Effector CD8-positive, alpha-beta T cell (primary cell): ENCODE measurements around the gene UFC1.

Experiments used
- DNase-seq: peaks from one replicate; lab custom pipeline; 2025; lab: John Stamatoyannopoulos, UW

UFC1 gene

DNA sequence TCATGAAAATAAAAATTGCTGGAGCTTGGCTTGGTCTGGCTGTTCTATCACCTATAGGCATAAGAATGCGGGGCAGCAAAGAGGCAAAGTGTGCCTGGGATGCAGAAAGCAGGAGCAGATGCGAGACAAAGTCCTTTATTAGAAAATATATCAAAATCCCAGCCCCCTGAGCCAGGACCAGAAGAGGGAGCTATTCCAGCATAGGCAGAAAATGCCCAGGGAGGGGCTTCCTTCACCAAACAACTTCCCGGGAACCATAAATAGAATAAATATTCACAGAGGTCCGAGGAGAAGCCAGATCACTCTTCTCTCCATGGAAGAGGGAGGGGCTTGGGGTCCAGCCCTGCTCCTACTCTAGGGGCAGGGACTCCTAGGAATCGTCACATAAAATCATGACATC lies 17.4 kb downstream of the UFC1 start:
- DNase-seq: no peak

DNA sequence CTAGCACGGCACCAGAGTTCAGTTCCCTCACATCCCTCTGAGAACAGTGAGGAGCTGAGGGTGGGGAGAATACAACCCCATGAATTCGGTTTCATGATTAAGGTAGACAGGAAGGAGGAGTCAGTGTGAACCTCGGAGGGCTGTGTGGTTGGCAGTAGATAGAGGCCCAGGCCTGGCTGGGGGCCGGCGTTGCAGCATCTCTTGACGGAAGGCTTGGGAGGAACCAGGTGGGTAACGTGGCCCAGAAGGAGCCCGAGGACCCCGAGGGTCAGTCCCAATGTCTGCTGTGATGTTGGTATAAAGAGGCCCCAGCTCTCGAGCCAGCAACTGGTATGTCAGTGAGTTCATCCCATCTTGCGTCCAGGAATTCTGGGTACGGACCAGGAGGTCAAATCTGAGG lies 17.9 kb downstream of the UFC1 start:
- no peak for DNase-seq

DNA sequence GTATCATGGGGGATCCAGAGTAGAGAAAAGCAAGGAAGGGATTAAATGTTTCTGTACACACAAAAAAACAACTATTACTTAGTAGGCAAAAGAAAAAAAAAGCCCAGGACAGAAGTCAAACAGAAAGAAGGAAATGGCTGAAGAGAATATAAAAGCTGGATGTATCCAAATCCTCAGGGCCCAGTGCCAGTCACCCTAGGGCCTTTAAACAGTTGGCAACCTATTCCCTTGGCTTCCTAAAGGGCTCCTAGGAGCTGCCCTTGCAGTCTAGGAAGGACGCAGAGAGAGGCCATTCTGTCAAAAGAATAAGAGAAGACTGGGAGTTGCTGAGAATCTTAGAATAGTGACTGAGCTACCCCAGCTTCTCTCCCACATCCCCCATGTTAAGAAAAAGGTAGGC lies 18.6 kb downstream of the UFC1 start:
- DNase-seq: no peak

DNA sequence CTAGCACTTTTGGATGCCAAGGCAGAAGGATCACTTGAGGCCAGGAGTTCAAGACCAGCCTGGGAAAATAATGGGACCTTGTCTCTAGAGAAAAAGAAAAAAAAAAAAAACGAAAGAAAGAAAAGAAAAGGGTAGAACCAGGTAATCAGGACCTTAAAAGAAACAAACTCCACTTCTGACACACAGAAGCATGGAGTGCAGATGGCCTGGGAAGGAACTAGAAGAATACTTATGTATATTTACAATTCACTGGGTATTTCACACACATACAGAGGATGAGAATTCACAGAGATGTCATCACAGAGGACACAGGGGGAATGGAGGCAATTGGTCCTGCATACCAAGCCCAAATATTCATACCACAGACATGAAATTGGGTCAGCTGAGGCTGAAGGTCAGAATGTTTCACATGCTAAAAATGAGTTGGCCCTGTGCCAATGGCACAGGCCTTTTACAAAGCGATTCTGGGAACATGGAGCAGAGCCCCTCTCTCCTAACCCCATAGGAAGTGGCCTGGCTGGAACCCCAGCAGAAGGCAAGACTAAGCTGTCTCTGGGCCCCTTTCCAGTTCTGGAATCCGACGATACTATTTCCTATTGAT lies 19.1 kb downstream of the UFC1 start:
- no peak for DNase-seq

DNA sequence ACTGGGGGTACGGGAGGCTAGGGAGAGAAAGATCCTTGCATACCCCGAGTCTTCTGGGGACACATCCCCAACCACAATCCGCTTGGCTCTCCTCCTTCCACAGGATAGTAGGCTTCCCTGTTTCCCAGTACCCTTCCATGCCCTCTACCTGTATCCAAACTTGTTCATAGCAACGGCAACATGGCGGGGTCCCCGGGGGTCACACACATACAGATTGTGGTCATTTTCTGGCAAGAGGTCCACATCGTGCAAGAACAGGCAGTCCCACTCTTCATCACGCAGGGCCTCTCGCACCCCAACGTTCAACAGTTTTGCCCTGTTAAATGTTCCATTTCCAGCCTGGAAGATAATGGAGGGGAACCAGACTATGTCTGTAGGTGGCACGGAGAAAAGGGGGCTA lies 19.9 kb downstream of the UFC1 start:
- DNase-seq: no peak

DNA sequence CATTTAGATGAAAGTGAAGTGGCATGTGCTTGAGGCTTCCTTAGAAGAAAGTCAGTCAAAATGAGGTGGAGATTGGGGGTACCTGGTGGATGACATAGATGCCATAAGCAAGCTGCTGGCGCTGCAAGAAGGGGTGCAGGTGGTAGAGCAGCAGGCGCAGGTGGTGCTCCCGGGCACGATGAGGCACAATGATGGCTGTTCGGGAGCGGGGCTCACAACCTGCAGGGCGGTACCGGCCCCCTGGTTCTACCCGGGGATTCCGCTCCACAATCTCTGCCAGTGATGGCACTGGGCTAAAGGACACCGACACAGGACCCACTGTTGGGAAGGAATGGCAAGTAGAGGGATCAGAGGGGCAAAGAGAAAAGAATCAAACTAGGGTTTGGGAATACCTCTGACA lies 21.1 kb downstream of the UFC1 start:
- DNase-seq: no peak

DNA sequence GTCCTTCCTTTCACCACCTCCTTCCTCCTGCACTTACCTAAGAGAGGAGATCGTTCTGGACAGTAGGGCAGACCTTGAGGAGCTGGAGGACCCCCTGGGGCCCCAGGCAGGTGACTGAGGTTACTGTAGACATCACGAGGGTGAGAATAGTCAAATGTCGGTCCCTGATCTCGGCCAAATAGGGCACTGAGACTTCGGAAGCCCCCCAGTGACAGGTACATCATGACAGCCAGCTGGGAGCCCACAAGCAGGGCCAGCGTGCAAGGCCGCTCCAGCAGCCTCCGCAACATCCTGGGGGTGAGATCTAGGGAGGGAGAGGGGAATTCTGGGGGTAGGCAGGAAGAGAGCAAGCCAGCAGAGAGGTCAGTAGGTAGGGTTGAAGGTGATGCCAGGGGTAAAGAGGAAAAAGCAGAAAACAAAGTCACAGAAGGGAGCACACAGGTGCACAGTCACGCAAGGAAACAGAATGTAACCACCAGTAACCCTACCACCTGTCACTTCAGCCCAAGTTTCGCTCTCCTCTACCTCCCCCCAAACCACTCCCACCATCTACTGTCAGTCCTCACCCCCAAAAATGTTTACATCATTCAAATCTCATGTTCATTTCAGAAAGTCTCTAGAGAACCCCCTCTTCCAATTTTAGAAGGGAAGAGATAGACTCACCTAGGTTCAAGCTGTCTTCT lies 22.1 kb downstream of the UFC1 start:
- no peak for DNase-seq

DNA sequence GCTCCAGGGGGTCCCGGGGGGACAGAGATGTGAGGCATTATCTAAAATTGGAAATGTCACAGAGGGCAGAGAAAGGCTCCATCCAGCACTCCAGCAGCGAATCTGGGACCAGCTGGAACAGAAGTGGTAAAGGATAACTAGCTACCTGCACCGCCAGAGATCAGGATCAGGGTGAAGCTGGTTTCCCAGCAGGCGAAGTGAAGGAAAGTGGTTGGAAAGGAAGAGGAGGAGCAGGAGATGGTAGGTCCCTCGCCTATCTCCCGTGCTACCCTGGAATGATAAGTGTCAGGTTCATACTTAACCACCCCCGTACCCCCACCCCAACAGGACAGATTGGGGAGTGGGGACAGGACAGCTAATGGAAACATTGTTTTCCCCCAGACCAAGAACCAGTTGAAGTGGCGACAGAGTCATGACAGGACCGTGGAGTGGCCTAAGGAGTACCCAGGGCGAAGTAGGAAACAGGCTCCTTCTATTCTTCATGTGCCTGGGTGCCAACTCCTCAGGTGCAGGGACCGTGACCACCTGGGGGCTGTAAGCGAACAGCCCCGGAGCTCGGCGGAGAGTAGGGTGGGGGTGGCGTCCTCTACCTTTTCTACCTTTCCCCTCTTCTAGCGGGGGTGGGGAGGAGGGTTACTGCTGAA lies 22.8 kb downstream of the UFC1 start:
- DNase-seq: no peak

DNA sequence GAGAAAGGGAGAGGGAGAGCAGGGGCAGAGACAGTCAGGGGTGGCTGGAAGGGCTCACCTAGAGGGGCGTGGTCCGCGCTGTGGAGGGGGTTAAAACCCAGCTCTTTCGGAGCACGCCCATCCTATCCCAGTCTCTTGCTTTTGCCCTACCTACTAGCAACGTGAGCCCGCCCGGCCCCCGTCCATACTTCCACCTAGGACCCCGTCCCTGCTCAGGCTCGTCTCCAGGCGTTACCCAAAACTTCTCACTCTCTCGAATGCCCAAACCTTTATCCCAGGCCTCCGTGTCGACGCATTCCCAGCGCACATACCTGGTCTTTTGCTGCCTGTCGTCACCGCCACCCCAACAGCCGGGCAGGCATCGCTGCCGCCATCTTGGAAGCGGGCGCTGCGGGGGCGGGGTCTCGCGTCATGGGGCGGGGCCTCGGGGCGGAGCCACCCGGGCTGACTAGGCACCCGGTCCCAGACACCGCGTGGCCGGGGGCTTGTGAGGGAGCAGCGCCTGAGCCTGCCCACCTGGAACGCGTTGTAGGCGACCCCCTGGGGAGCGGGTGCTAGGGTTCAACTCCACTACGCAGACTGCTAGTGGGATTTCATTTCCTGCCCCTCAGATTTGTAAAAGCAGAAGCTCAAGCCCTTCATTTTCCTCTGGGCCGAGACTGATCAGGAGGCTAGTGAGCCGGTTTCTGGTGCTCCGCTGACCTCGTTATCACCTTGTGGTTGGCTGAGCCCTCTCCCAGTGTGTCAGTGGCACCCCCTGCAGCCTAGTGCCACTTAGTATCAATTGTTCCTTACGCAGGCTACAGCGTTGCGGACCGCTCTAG lies 23.5 kb downstream of the UFC1 start, which contains the start of gene B4GALT3:
Gene B4GALT3 (minus strand): TSS at position 396 of the 824 bp plus-strand sequence. CDS start 1,447 bp downstream, outside the sequence.
- peak; percentile 89 for DNase-seq

DNA sequence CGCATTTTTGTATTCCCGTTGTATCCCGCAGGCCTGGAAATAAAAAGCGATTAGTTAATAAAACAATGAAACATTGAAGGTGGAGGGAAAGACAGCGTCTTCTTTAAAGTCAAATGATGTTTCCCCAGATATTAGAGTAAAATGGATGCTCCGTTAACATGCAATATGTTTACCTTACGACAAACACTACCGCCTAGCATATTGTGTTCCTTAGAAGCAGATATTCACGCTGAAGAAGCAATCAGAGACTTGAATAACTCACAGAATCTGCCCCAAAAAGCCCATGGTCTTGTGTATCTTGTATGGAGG lies 24.1 kb downstream of the UFC1 start:
- no peak for DNase-seq

DNA sequence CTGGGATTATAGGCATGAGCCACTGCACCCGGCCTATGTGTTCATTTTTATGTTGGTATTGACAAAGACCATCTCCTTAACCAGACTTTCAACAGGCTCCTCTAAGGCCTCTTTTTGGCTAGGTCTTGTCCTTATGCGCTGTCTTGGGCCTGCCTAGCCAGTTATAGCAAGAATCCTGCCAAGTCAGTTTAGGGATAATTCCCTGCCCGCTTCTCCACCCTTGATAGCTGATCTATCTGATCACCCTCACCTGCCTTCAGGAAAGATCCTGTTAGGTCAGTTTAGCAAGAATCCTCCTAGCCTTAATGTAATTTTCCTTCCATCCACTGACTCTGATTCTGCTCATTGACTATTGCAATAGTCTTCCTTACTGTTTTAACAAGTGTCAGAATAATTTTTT lies 25.9 kb downstream of the UFC1 start:
- DNase-seq: no peak

DNA sequence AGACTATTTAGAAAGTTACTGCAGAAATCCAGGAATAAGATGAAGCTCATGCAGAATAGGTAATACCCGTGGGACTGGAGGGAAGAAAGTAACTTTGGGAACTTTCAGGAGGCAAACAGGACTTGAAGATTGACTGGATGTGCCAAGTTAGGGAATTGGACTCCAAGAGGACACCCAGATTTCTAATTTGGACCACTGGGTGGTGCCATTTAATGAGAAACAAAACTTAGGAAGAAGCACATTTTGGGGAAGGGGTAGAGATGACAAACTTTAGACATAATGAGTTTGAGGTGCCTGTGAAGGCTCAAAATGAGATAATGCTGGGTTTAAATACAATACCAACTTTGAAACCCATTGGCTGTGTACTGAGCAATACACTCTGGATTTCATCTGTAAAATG lies 26.9 kb downstream of the UFC1 start:
- no peak for DNase-seq

DNA sequence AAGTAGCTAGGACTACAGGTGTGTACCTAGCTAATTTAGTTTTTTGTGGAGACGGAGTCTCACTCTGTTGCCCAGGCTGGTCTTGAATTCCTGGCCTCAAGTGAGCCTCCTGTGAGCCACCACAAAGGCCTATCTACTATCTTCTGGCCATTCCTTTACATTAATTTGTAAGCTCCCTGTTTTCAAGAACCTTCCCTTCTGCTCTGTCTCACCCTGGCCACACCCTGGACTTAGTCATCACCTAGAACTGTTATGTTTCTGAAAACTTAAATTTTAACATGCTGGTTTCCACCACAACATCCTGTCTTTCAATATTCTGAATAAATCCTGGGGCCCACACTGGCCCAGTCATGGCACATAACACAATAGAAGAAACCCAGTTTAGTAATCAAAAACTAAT lies 28.4 kb downstream of the UFC1 start:
- no peak for DNase-seq

DNA sequence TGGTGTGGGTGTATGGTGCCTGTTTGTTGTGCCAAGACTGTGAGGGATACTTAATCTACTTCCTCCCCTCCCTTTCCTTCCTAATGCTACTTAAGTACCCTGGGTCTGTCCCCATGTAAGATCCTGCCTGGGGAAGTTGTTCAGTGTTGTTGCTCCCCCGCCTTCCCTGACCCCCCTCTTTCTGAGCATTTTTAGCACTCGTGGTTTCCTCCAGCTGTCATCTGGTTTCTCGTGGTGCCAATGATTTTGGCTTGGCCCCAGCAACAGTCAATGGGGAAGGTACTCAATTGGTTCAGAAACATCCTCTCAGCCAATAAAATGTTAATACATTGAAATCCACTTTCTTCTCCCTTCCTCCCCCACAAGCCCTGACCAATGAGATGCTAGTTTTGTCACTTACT lies 31.5 kb downstream of the UFC1 start:
- peak; percentile 61 for DNase-seq

DNA sequence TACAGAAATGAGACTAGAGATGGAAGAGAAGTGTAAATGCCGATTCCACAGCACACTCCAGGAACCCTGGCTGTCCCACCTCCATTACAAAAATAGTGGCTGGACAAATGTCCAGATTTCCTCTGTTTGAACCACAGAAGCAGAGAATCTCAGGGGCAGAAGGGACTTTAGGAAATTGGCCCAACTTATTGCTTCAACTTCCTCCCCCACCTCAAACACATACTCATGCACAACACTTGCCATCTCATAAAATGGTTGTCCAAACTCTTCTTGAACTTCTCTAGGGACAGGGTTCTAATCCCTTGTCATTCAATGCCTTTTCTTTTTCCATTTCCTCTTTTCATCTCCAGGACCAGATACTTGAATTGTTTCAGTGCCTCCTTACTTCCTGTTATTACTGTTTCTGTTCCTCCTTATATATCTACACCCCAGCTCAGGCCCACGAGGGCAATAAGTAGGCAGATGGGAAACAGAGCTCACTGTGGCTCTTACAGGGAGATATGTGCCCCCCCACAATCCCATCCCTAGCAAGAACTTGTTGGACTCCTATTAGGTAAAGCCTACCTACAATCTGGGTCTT lies 32.0 kb downstream of the UFC1 start:
- DNase-seq: no peak

DNA sequence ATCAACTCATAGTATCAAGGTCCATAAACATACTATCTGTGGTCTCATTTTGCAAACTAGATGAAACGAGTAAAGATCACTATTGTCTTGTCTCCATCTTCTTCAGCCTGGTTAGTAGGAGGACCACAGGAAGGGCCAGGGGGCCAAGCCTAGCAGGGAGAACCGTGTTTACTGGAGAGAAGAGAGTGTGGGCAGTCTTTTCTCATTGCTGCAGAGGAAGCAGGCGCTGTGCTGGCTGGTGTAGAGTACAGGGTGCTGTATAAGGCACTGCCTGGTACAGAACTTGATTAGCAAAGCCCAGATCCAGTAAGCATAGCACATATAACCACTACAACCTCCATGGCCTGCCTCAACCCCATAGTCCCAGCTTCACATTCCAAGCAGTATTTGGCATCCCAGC lies 33.5 kb downstream of the UFC1 start:
- DNase-seq: no peak

DNA sequence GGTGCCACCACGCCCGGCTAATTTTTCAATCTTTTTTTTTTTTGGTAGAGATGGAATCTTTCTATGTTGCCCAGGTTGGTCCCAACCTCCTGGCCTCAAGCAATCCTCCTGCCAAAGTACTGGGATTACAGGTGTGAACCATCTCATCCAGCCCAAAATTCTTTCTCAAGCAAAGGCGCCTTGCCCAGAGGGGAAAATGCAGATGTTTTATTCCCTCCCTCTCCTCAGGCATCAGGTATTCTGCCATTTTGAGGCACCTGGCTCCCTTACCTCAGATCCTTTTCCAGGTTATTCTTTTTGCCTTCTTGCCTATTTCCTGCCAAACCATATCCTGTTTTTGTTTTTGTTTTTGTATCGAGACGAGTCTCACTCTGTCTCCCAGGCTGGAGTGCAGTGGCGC lies 34.6 kb downstream of the UFC1 start:
- DNase-seq: no peak

DNA sequence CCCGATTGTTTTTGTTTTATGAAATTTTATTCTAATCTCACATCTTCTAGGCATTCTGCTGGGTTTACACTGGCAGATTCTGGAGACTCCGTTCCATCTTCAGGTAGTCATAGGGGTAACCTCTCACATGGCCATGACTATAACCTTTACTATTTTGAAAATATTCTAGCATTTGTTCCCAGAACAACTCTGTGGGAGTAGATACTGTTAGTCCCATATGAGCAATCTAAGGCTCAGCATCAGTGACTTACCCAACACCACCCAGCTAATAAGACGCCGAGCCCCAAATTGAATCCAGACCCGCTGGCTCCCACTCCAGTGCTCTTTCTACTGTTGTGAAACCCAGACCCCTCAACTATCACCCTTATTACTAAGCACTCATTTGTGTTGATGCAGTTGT lies 35.3 kb downstream of the UFC1 start:
- no peak for DNase-seq

DNA sequence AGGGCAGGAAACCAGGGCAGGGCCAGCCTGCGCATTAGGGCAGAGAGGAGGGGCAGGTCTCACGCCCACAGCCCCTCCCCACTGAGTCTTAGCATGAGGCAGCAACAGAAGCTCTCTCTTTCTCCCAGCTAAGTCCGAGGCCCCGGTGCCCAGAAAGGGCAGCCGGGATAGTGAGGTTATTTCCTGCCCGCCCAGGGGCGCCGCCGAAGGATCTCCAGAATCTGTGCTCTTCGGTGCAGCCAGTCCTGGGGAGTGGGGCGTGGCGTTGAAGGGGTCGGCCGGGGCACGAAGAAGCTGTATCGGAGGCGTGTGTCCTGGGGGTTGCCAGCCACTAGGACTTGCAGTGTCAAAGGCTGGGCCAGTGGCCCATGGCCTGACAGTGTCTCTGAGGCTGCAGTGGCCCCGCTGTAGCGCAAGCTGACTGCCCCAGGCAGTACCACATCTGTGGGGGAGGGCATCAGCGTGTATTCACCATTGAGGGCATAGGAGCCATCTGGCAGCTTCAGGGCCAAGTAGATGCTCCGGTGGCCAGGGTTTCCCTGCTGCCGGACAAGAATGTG lies 37.3 kb downstream of the UFC1 start:
- no peak for DNase-seq

DNA sequence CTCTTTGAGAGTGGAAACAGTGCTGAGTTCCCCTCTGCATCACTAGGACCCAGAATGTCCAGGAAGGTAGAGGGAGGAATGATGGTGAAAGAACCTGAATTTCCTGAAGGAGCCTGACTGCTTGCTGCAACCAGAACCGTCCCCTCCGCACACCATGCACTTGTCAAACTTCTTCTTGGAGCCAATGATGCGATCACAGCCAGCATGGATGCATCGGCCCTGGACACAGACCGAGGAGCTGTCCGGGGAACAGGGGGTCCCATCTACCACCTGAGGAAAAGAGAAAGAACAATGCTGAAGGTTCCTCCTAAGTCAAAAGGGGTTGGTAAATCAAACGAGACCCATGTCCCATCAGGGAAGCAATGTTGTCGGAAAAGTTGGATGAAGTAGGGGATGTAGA lies 38.2 kb downstream of the UFC1 start:
- DNase-seq: no peak

DNA sequence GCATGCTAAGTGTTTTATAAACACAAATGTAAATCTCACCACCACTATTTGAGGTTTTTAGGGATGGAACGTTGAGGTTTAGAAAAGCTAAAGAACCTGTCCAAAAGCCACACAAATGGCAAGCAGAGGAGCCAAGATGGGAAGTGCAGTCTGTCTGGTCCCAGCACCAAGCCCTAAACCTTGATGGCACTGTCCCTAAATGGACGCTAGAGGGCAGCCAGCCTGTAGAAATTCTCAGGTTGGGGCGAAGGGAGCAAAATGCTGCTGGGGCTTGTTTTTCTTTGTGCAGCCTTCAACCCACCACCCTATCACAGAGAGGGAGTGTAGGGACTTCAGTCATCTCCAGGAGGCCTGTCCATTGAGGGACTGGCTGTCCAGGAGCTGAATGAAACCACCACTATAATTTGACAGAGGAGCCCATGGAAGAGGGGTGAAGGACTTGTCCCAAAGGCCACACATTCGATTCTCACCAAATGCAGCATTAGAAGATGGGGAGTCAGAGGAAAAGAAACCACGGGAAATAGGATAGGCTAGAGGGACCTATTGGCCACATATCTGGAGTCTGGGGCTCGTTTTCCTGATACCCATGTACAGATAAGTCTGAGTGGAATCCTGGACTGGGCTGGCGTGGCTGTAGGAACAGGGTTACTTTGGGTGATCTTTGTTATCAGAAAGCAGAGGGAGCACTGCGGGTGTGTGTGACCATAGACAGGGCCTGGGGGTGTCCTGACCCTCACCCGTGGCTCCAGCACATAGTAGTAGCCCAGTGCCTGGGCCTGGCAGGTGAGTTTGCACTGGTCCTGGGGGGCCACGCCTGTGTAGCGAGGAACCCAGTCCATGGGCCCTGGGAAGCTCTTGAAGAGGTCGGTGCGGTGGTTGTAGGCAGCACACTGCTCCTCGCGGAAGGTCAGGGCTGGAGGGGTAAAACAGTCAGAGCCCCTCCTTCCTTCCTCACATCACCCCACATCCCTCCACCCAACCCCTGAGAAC lies 39.0 kb downstream of the UFC1 start:
- DNase-seq: peak; percentile 37
